GM06990 (cell line): ENCODE measurements around the gene SRPK3.

Experiments
- DNase-seq: peaks from one replicate; pipeline ENCODE4 v3.0.0-alpha.2; 2011; ENCODE audit not compliant: insufficient read length; ENCODE audit errors: extremely low read depth
- H3K27me3 ChIP-seq: replicated peaks from 2 replicates; pipeline ENCODE4 v1.6.0; 2011; ENCODE audit warnings: low read length; ENCODE audit not compliant: control insufficient read depth, insufficient read depth
- H3K36me3 ChIP-seq: 2 replicates; pipeline ENCODE4 v1.5.1; 2011; ENCODE audit warnings: low read length; ENCODE audit not compliant: control insufficient read depth, insufficient read depth
- H3K4me3 ChIP-seq: replicated peaks from 2 replicates; pipeline ENCODE4 v1.5.1; 2011; ENCODE audit warnings: low read depth, mild to moderate bottlenecking, control low read depth, low read length
- TF ChIP-seq, protein P1 (sequence below): IDR thresholded peaks from 2 replicates; pipeline ENCODE4 v1.5.1; 2011; ENCODE audit warnings: low read length, control low read depth, mild to moderate bottlenecking, inconsistent platforms; ENCODE audit not compliant: insufficient read depth, poor library complexity, severe bottlenecking

Gene SRPK3

DNA sequence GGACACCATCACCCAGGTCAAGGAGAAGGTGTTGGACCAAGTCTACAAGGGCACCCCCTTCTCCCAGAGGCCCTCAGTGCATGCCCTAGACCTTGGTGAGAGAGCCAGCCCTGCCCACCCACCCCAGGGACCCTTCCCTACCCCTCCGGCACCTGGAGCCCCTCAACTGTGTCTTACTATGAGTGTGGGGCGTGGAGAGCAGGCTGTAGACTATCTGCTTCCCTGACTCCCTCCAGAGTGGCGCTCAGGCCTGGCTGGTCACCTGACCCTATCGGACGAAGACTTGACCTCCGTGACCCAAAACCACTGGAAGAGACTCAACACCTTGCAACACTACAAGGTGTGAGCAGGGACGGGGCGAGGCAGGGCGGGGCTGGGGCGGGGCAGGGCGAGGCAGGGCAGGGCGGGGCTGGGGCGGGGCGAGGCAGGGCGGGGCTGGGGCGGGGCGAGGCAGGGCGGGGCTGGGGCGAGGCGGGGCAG, 4.7 kb upstream of the SRPK3 start:
- TF ChIP-seq, protein P1, sequence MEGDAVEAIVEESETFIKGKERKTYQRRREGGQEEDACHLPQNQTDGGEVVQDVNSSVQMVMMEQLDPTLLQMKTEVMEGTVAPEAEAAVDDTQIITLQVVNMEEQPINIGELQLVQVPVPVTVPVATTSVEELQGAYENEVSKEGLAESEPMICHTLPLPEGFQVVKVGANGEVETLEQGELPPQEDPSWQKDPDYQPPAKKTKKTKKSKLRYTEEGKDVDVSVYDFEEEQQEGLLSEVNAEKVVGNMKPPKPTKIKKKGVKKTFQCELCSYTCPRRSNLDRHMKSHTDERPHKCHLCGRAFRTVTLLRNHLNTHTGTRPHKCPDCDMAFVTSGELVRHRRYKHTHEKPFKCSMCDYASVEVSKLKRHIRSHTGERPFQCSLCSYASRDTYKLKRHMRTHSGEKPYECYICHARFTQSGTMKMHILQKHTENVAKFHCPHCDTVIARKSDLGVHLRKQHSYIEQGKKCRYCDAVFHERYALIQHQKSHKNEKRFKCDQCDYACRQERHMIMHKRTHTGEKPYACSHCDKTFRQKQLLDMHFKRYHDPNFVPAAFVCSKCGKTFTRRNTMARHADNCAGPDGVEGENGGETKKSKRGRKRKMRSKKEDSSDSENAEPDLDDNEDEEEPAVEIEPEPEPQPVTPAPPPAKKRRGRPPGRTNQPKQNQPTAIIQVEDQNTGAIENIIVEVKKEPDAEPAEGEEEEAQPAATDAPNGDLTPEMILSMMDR, result no peak
- DNase-seq, result no peak
- Histone ChIP-seq H3K4me3 (no peak overlapping the region), H3K27me3 (no peaks in the 10 kb centered on the region; the same call in 1 of the 2 replicates), H3K36me3 (no peaks in the 10 kb centered on the region)

DNA sequence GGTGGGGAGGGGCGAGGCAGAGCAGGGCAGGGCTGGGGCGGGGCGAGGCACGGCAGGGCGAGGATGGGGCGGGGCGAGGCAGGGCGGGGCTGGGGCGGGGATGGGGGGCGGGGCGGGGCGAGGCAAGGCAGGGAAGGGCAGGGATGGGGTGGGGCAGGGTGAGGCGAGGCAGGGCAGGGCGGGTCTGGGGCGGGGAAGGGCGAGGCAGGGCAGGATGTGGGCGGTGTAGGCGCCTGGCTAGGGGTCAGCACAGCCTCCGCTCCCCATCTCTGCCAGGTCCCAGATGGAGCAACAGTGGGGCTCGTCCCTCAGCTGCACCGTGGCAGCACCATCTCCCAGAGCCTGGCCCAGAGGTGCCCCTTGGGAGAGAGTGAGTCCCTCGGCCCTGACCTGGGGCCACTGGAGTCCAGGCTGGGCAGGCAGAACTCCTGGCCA, 4.2 kb upstream of the SRPK3 start:
- TF ChIP-seq, protein P1, result no peak
- no peaks in the 10 kb centered on the region for H3K36me3 ChIP-seq
- no peaks in the 10 kb centered on the region; the same call in 1 of the 2 replicates for H3K27me3 ChIP-seq
- H3K4me3 ChIP-seq, result no peak overlapping the region
- DNase-seq, result no peak

DNA sequence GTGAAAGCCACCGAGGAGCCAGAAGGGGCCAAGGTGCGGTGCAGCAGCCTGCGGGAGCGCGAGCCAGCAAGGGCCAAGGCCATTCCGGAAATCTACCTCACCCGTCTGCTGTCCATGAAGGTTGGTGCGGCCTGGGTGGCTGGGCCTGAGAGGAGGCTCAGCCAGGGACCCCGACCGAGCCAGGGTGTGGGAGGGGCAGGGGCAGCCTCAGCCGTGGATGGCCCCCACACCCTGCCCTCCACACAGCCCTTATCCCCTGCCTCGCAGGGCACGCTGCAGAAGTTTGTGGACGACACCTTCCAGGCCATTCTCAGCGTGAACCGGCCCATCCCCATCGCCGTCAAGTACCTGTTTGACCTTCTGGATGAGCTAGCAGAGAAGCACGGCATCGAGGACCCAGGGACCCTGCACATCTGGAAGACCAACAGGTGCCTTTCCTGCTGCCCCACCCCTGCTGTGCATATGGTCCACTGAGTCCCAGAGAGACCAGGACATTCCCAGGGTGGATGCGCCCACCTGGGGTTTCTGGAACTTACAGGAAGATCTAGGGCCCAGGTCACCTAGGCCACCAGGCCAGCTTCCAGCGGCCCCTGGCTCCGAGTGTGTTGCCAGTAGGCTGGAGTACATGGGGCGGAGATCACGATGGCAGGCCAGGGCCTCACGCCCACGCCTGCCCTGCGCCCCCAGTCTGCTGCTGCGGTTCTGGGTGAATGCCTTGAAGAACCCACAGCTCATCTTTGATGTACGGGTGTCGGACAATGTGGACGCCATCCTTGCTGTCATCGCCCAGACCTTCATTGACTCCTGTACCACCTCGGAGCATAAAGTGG, 3.4 kb upstream of the SRPK3 start:
- H3K4me3 ChIP-seq, result no peak overlapping the region
- DNase-seq, result no peak

DNA sequence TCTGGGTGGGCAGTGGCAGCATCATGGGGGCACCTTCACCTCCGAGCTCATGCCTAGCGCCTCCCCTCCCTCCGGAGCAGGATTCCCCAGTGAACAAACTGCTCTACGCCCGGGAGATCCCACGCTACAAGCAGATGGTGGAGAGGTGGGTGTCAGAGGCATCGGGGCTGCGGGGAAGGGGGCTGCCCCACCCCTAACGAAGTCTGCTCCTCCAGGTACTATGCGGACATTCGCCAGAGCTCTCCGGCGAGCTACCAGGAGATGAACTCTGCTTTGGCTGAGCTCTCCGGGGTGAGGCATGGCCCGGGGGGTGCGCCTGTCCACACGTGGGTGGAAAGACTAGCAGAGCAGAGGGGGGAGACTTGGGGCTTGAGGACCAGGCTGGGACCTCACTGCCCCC, 2.7 kb upstream of the SRPK3 start:
- Histone ChIP-seq H3K36me3 (no peaks in the 10 kb centered on the region), H3K27me3 (no peaks in the 10 kb centered on the region; the same call in 1 of the 2 replicates), H3K4me3 (no peak overlapping the region)
- no peak for DNase-seq
- TF ChIP-seq, protein P1, result no peak

More for the DNA sequence above, 3.4 kb upstream of the SRPK3 start:
- Histone ChIP-seq H3K27me3 (no peaks in the 10 kb centered on the region; the same call in 1 of the 2 replicates), H3K36me3 (no peaks in the 10 kb centered on the region)
- TF ChIP-seq, protein P1, result no peak

DNA sequence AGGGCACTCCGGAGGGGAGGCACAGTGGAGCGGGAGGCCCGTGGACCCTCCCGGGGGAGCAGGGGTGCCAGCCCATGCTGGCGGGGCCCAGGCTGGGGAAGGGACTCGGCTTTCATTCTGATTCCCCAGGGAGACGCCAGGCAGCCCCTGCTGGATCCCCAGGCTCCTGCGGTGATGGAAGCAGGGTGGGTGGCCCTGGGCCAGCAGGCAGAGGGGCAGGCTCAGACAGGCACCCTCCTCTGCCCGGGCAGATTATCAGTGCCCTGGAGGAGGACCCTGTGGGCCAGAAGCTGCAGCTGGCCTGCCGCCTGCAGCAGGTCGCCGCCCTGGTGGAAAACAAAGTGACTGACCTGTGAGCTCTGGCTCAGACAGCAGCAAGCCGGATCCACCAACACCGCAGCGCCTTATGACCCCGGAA, 2.1 kb upstream of the SRPK3 start:
- DNase-seq, result no peak
- TF ChIP-seq, protein P1, result peak; percentile 13
- Histone ChIP-seq H3K4me3 (no peak overlapping the region), H3K27me3 (no peaks in the 10 kb centered on the region; the same call in 1 of the 2 replicates), H3K36me3 (no peaks in the 10 kb centered on the region)
